Activated T-cell treated with anti-CD3 and anti-CD28 coated beads for 4 hours (primary cell): Measurements from ENCODE around the gene REEP6.

Experiments
- DNase-seq: peaks from one replicate; pipeline ENCODE4 v3.0.0-alpha.2; 2020

The REEP6 gene

GRCh38 chr19:1457031-1457739 lies 33.8 kb upstream of the REEP6 start:
- DNase-seq, result no peak

GRCh38 chr19:1457892-1458291 lies 33.1 kb upstream of the REEP6 start:
- DNase-seq, result no peak

- no peak for DNase-seq
Measured at GRCh38 chr19:1459479-1459878, 31.5 kb upstream of the REEP6 start.

GRCh38 chr19:1460033-1460995 lies 30.7 kb upstream of the REEP6 start:
- no peak for DNase-seq

GRCh38 chr19:1461862-1462261 lies 29.1 kb upstream of the REEP6 start:
- no peak for DNase-seq

GRCh38 chr19:1465191-1466016 lies 25.6 kb upstream of the REEP6 start:
- DNase-seq, result no peak

GRCh38 chr19:1466018-1466460 lies 24.9 kb upstream of the REEP6 start:
- DNase-seq, result no peak

GRCh38 chr19:1466461-1467214 lies 24.3 kb upstream of the REEP6 start:
- DNase-seq, result no peak

GRCh38 chr19:1467215-1467489 lies 23.8 kb upstream of the REEP6 start:
- no peak for DNase-seq

- no peak for DNase-seq
Measured at GRCh38 chr19:1467490-1468273, 23.3 kb upstream of the REEP6 start.

GRCh38 chr19:1468274-1468820 lies 22.6 kb upstream of the REEP6 start:
- no peak for DNase-seq

- no peak for DNase-seq
Measured at GRCh38 chr19:1468821-1469254, 22.1 kb upstream of the REEP6 start.

GRCh38 chr19:1469255-1470054 lies 21.5 kb upstream of the REEP6 start:
- no peak for DNase-seq

- no peak for DNase-seq
Measured at GRCh38 chr19:1470055-1470304, 21.0 kb upstream of the REEP6 start.

GRCh38 chr19:1470305-1471009 lies 20.5 kb upstream of the REEP6 start:
- DNase-seq, result peak; percentile 67

- DNase-seq, result no peak
Measured at GRCh38 chr19:1471010-1471514, 19.9 kb upstream of the REEP6 start.

- no peak for DNase-seq
Measured at GRCh38 chr19:1471515-1472160, 19.3 kb upstream of the REEP6 start.

GRCh38 chr19:1472231-1473084 lies 18.5 kb upstream of the REEP6 start:
- DNase-seq, result no peak
